IMR-90 (cell line): ENCODE data around the gene CCDC74A.

Experiments used
- POLR2A ChIP-seq: IDR thresholded peaks from 2 replicates; pipeline ENCODE4 v1.6.1; 2012; ENCODE audit warnings: mild to moderate bottlenecking, low read depth, low read length
- RAD21 ChIP-seq: IDR thresholded peaks from 2 replicates; pipeline ENCODE4 v1.6.1; 2012; ENCODE audit warnings: low read length, improper control_type of control experiment
- TF ChIP-seq, protein P1 (sequence below): conservative IDR thresholded peaks from 2 replicates; pipeline ENCODE4 v1.5.1; 2012; ENCODE audit warnings: mild to moderate bottlenecking, low read depth, low read length, improper control_type of control experiment

DNA sequence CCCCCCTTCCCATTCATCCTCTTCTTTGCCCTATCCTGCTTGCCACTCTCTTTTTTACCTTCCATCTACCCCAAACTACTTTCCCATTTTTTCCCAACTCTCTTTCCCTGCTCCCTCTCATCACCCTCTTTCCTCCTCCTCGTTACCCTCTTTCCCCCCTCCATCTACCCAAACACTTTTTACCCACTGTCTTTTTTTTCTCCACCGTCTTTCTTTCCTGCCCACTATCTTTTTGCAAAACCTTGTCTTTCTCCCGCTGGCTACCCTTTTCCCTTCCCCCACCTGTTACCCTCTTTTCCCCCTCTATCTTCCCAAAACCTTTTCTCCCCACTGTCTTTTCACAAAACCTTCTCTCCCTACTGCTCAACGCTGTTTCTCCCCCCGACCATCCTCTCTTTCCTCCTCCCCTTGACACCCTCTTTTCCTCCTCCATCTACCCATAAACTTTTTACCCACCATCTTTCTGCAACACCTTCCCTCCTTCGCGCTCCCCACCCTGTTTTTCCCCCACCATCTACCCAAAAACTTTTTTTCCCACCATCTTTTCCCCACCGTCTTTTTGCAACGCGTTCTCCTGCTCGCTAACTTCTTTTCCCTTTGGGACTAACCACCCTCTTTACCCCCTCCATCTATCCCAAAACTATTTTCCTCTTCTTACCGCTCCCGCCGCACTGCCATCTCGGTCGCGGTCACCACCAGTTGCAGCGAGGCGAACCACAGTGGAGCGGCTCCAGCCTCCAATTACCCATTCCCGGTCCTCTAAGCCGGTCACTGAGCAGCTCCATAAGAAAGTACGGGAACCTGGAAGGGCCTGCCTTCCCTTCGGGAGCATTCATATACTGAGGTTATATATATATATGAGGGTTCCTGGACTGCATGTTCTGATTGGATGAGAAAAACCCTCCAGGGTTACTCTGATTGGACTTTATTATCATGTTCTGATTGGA lies 15.0 kb downstream of the CCDC74A start:
- TF ChIP-seq, protein P1, sequence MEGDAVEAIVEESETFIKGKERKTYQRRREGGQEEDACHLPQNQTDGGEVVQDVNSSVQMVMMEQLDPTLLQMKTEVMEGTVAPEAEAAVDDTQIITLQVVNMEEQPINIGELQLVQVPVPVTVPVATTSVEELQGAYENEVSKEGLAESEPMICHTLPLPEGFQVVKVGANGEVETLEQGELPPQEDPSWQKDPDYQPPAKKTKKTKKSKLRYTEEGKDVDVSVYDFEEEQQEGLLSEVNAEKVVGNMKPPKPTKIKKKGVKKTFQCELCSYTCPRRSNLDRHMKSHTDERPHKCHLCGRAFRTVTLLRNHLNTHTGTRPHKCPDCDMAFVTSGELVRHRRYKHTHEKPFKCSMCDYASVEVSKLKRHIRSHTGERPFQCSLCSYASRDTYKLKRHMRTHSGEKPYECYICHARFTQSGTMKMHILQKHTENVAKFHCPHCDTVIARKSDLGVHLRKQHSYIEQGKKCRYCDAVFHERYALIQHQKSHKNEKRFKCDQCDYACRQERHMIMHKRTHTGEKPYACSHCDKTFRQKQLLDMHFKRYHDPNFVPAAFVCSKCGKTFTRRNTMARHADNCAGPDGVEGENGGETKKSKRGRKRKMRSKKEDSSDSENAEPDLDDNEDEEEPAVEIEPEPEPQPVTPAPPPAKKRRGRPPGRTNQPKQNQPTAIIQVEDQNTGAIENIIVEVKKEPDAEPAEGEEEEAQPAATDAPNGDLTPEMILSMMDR, result no peak
- no peak for TF ChIP-seq POLR2A
- TF ChIP-seq RAD21, result no peak
